GM21423 (cell line): ENCODE measurements around the gene EIF3B.
A peak's percentile ranks its signal among the peaks of the same experiment; 100 is the strongest.
"Not testable (repeated sequence)": the region's sequence is repeated elsewhere in the genome, so short reads cannot be mapped to it uniquely, and the experiment has no call there.

ENCODE experiments used
- ATAC-seq: cut with Tn5 transposase; IDR thresholded peaks from one replicate; pipeline ENCODE4 v1.9.1; 2021; ENCODE audit warnings: mild to moderate bottlenecking, moderate library complexity; ENCODE audit not compliant: unreplicated experiment

Gene EIF3B

DNA sequence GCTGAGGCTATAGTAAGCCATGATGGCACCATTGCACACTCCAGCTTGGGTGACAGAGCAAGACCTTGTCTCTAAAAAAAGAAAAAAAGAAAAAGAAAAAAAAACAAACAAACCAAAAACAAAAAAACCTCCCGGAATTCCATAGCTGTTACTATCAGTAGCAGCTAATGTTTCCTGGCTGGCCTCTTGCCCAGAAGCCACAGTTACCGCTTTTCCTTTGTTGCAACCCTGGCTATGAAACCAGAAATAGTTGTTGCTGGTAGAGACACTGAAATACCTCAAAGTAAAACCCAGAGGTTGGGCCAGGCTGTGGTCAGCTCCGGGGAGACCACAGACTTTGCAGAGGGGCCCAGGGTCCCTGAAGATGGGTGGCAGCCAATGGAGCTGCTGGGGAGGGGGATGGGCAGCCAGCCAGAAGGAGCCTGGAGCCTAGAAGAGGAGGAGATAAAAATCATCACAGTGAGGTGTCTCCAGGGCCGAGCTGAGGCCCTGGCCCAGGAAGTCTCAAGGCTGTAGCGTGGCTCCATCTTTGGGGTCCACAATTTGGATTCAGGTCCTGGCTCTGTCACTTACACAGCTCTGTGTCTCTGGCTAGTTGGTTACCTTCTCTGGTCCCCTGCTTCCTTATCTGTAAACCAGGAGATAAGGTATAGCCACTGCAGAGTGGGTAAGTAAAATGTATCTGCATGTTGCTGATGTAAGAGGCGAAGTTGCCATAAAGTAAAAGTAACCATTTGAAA, 45.4 kb downstream of the EIF3B start:
- no peak for ATAC-seq

DNA sequence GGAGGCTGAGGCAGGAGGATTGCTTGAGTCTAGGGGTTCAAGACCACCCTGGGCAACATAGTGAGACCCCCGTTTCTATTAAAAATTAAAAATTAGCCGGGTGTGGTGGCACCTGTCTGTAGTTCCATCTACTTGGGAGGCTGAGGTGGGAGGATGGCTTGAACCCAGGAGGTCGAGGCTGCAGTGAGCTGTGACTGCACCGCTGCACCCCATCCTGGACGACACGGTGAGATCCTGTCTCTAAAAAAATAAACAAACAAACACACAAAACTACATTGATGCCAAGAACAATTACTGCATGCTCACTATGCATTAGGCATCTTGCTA, 48.0 kb downstream of the EIF3B start:
- no peak for ATAC-seq

DNA sequence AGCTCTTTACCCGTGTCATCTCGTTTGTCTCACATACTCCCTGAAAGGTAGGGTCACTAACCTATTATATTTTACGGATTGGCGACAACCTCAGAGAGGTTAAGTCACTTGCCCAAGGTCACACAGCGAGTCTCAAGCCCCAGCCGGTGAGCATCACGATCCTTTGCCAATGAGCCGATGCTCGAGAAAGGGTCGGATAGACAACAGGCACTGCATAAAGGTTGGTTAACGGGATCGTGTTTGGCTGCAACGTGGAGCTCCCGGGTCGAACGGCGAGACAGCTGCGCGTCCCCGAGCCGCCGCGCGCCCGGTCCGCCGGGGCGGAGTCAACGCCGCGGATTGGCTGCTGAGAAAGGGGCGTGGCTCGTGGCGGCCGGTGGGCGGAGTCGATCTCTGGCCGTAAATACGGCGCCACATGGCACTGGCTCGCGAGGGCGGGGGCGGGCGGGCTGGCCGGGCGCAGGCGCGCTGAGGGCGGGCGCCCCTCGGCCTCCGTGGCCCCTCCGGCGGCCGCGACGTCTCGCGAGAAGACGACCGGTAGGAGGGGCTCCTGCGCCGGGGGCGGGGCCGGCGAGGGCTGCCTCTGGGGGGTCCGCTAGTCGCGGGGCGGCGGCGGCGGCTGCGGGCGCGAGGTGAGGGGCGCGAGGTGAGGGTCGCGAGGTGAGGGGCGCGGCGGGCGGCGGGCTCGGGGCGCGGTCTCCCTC, 48.5 kb downstream of the EIF3B start, which contains the start of gene CHST12:
TSS of gene CHST12 (plus strand) at position 598 of the 704 bp plus-strand sequence. CDS start 29,029 bp downstream, outside the sequence.
- ATAC-seq = peak; percentile 34

DNA sequence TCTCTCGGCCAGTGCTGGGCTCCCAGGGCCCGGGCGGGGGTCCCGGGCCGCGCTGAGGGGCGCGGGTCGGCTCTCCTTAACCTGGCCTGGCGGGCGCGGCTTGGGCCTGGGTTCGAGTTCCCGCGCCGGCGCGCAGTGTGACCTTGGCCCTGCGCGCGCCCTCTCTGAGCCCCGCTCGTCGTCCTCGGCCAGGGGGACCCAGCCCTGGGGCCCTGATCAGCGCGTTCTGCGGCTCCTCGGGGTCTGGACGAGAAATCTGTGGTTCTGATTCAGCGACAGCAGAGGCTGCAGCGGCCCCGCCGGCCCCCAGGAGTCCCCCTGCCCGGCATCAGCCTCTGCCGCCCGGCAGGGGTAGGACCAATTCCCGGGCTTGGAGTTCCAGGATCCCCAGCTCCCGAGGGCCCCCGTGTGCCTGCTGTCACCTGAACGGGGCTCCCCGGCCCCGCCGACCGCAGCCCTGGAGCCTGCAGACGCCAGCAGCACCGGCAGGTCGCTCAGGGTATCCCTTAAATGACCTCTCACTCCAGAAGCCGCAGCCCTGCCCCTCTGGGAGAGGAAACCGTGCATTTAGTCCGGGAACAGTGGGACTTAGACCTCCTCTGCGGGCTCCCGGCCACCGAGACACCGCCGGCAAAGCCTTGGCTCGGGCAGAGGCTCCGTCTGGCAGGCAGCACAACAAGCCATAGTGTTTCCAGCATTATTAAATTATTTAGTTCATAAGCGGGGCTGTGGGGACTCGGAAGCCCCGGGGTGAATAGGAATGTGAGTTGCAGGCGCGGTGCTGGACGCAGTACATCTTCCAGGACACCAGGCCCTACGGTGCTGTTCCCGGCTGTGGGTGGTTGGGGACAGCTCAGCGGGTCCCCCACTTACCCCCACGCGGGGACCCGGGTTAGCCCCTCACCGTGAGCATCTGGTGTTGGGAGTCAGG, 49.4 kb downstream of the EIF3B start:
- ATAC-seq = peak; percentile 3

DNA sequence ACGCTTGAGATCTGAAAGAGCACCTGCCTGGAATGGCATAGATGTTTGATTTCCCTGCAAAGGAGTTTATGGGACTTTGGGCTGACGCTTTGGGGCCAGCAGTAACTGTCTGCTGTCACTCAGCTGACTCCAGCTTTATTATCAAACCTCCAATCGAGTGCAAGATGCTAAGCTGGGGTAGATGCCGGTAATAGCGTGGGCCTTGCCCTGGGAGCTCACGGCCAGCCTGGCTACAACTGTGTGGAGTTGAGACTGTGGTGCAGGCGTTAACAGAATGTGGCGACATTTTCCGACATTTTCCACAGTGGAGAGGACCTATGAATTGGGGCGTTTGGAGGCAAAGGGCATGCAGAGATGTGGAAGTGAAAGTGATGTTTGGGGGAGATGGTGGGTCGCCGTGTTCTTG, 50.1 kb downstream of the EIF3B start:
- no peak for ATAC-seq

DNA sequence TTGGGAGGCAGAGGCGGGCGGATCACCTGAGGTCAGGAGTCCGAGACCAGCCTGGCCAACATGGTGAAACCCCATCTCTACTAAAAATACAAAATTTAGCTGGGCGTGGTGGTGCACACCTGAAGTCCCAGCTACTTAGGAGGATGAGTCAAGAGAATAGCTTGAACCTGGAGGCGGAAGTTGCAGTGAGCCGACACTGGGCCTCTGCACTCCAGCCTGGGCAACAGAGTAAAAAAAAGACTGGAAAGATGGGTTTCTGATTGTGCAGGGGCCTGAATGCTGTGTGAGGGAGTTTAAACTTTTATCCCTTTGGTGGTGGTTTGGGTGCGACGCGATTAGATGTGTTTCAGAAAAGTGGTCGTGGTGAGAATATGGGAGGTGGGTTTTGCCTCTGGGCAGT, 50.6 kb downstream of the EIF3B start:
- no peak for ATAC-seq

DNA sequence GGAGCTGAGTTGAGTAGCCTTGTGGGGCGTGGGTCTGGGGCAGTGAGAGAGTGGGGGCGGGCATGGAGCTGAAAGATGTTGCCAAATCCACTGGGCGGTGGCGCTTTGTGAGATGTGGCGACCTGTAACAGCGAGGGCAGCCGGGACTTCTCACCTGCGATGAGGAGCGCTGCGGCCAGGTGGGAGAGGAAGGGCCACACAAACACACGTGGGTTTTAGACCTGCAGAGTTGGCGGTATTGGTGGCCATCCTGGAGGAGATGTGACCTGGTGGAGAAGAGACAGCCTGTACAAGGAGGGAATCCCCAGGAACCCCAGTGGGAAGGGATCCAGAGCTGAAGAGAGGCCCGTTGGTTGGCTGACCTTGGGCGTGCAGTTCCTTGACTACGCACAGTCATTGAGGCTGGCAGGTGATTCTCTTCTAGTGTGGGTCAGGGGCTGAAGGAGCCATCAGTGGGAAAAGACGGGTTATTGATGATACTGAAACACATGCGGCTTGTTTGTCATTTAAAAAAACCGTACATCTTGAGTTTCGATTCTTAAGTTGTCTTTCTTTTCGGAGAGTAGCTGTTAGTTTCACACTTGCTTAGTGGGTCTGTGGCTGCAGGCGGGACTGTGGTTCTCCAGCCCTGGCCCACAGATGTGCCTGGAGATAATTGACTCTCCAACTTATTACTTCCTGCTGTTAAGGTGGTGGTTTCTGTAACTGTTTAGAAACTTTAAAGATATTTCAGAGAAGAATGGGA, 51.1 kb downstream of the EIF3B start:
- ATAC-seq = peak; percentile 39

DNA sequence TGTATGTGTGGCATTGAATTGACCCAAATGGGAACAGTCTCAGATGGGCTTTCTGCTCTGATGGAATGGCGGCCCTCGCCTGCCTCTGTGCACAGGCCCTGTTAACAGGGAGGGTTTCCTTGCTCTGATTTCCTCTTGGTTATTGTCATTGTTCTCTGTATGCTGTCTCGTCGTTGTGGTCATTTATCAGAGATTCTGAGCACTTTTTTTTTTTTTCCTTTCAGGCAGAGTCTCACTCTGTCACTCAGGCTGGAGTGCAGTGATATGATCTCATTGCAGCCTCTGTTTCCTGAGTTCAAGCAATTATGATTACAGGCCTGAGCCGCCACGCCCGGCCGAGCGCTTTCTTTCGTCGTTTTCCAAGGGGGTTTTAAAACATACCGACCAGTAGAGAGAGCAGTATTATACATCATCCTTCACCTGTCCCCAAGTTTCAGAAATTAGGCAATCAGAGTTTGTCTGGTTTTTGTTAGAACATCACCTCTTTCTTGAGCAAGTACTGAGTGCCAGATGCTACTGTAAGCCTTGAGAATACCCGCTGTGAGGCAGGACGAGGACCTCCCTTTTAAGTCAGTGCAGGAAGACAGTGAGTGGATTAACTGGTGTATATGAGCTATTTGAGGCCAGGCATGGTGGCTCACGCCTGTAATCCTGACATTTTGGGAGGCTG, 55.3 kb downstream of the EIF3B start:
- ATAC-seq = no peak

DNA sequence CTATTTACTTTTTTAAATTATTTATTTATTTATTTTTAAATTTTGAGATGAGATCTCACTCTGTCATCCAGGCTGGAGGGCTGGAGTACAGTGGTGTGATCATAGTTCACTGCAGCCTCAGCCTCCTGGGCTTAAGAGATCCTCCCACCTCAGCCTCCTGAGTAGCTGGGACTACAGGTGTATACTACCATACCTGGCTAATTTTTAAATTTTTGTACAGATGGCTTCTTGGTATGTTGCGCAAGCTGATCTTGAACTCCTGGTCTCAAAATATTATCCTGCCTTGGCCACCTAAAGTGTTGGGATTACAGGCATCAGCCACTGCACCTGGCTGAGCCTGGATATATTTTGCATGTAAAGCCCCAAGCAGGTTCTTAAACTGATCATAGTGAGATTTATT, 56.4 kb downstream of the EIF3B start:
- ATAC-seq = no peak

DNA sequence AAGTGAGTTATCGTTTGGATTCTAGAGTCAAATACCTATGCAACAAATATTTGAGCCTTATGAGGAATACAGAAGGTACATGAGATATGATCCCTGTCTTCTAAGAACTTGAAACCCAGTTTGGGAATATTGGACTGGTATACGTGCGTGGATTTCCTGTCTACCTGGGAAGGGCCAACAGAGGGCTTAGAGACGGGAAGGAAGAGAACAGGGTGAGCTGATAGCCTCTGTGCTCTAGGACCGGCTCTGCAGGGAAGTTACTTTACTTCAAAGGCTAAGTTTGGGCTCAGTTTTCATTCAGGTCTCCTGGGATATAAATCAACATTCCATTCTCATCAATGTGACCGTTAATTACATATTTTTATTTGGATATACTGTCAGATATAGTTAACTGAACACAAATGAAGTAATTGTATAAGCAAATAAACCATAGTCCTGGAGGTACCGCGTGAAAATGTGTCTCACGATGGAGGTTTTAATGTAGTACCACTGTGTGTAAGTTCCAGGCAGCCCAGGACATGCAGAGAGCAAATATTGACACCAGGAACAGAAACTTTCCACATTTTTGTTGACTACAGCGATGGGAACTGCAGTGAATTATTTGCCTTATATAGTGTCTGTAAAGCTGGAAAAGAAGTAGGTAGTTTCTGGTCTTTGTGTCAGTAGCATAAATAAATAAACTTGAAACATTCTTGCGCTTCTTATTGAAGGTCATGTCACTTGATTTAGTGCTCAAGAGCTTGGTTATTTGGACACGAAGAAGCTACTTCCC, 57.4 kb downstream of the EIF3B start:
- no peak for ATAC-seq

DNA sequence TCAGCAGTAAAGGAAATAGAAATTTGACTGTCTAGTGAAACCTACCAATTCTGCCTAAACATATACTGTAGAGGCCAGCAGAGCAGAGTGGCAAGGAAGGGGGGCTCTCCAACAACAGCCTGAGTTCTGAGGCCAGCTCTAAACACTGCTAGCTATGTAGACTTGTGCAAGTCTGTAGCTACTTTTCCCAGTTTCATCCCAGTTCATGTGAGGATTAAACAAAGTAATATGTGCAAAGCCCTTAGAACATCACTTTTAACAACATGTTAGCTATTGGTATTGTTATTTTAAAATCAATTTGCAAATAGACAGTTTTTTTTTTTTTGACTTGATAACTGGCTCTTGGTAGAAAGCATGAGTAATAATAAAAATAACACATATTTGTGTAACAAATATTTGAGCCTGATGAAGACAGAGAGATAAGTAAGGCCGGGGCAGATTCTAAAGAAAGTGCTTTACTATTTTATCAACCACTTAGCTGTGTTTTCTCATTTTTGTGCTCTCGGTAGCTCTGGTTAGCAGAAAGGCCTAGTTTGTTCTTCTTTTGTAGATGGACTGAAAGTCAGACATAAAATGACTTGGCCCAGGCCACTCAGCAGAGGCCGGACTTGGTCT, 58.1 kb downstream of the EIF3B start:
- no peak for ATAC-seq

DNA sequence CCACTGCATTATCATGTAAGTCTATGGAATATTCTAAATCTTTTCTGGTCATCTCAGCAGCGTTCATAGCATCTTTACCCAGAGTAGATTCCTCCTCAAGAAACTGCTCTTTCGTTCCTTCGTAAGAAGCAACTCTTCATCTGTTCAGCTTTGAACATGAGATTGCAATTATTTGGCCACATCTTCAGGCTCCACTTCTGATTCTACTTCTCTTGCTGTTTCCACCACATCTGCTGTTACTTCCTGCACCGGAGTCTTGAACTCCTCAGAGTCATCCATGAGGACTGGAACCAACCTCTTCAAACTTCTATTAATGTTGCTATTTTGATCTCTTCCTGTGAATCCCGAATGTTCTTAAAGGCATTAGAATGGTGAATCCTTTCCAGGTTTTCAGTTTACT, 61.4 kb downstream of the EIF3B start:
- ATAC-seq = no peak

DNA sequence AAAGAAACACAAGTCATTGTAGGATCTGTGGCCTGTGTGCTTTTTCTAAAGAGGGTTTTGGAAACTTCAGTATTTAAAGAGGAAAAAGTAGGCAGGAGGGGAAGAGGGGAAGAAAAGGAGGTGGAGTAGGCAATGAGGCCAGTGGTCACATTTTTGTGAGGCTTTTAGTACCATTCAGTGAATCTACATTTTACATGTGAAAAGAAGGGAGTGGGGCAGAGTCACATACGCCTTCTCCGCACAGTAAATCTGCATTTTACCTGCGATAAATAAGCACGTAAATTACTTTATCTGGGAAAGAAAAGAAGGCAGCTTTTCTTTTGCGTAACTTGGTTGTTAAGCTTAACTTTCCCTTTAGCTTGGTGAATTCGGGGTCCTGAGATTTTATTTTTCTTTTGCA, 62.0 kb downstream of the EIF3B start:
- ATAC-seq = no peak

DNA sequence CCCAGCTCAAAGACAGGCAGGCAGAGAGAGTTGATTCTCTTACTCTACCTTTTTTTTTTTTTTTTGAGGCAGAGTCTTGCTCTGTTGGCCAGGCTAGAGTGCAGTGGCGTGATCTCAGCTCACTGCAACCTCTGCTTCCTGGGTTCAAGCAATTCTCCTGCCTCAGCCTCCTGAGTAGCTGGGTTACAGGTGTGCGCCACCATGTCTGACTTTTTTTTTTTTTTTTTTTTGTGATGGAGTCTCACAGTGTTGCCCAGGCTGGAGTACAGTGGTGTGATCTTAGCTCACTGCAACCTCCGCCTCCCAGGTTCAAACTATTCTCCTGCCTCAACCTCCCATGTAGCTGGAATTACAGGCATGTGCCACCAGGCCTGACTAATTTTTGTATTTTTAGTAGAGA, 62.6 kb downstream of the EIF3B start:
- ATAC-seq = not testable (repeated sequence)

DNA sequence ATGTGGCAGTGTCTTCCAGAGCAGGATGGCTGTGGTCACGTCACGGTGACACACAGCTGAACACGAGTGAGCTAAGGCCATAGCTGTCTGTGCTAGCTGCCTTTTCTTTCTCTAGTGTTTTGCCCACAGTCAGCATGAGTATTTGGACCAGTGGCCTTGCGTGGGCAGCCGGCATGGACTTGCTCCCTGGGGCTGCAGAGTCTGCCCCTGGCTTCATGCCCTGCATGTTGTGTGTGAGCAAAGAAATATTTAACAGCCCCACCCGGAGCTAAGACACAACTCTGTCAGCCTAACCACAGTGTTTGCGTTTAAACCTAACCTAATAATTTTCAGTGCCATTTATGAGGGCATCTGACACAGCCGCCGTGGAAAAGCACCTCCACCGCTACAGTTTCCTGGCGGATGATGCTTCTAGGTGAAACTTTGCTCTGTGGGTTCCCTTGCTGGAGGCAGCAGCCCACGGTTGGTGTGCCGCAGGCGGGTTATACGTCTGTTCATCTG, 63.4 kb downstream of the EIF3B start:
- peak; percentile 55 for ATAC-seq

DNA sequence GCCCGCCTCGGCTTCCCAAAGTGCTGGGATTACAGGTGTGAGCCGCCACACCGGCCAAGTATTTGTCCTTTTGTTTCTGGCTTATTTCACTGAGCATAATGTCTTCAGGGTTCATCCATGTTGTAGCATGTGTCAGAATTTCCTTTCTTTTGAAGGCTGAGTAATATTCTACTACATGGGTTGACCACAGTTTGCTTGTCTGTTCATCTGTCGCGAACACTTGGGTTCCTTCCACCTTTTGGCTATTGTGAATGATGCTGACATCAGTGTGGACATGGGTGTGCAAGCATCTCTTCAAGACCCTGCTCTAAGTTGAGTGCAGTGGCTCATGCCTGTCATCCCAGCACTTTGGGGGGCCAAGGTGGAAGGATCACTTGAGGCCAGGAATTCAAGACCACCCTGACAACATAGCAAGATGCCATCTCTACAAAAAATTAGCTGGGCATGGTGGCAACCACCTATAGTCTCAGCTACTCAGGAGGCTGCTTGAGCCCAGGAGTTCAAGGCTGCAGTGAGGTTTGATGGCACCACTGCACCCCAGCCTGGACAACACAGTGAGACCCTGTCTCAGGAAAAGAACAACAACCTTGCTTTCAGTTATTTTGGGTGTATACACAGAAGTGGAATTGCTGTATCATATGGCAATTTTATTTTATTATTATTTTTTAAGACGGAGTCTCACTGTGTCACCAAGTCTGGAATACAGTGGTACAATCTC, 65.7 kb downstream of the EIF3B start:
- ATAC-seq = no peak

DNA sequence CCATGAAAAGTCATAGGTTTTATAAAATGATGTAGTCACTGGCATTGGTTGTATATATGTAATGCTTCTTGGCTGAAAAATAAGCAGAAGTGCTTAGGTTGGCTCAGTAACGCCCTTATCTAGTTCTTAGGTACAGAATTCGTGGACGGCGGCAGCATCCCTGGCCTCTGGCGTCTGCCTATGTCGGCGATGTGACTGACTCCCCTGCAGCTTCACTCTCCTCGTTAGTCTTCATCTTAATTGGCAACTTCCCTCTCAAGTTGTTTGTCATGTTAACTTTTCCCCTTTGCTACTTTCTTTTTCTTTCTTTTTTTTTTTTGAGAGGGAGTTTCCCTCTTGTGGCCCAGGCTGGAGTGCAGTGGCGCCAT, 67.3 kb downstream of the EIF3B start:
- no peak for ATAC-seq

DNA sequence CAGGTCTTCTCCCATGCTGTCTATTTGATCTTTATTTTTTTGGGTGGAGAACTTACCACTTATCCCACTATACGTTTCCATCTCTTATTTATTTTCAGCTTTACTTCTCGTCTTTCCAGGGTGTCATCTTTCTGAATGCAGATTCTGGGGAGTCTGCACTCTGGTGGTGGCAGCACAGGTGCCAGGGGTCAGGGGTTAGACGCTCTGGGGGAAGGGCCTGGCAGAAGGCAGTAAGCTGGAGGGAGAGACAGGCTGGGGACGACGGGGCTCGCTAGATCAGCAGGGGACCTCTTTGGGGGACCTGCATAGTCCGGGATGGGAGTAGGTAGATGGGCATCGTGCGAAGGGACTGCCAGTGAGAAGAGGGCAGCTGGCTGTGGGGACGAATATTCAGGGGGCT, 71.1 kb downstream of the EIF3B start:
- no peak for ATAC-seq
